GM19328 (cell line): ENCODE measurements around the gene BTBD6.

Experiments used
- ATAC-seq: cut with Tn5 transposase; IDR thresholded peaks from one replicate; pipeline ENCODE4 v1.9.1; 2021; ENCODE audit warnings: mild to moderate bottlenecking, moderate library complexity; ENCODE audit not compliant: unreplicated experiment

Gene BTBD6

DNA sequence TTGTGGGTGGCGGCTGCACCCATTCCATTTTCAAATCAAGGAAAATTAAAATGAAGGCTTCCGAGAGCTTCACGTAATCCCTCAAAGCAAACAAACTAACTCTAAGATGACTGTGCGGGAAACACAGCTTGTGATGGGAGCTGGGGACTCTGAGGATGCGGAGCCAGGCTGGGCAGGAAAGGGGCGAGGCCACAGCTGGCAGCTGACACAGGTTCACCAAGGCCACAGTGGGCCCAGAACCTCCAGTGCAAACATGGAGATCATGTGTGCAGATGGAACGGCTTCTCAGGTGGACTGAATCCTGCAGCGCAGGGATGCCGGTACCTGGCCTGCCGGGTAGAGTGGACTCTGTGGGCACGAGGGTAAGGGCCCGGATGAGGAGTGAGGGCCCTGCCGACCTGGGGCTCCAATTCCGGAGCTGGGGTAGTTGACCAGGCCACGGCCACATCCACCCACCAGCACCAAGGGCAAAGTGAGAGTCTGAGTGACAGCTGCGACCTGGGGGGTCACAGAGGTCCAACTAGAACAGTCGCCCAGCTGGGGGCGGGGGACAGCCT, 19.2 kb upstream of the BTBD6 start:
- no peak for ATAC-seq

GRCh38 chr14:105240811-105241576, 7.3 kb upstream of the BTBD6 start:
- no peak for ATAC-seq

DNA sequence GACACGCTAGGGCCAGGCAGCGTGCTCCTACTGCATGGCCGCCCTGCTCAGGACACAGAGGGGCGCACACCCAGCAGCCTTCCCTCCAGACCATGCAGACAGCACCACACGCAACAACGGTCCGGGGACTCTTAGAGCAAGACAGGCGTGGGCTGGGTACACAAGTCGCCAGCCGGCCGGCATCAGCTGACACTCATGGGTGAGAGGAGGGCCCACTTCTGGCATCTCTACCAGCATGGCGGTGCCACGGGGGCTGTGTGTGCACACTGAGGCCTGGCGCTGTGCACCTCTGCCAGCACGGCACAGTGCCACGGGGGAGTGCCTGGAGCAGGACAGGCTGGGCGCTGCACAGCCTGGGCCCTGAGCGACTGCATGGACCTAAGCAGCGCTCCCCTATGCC, 6.7 kb upstream of the BTBD6 start:
- ATAC-seq = no peak

DNA sequence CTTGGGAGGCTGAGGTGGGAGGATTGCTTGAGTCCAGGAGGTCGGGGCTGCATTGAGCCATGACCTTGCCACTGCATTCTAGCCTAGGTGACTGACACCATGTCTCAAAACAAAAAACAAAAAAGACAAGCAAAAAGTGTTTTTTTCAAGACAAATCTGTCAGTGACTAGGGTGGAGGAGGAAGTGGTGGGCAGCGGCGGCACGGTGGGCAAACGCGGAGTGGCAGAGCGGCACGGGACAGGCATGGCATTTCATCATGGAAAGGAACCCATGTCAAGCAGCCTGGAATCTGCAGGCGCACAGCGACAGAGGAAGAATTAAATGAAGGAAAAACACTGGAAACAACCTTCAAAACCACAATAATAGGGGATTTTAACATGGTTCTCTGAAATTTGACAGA, 4.0 kb upstream of the BTBD6 start:
- no peak for ATAC-seq

DNA sequence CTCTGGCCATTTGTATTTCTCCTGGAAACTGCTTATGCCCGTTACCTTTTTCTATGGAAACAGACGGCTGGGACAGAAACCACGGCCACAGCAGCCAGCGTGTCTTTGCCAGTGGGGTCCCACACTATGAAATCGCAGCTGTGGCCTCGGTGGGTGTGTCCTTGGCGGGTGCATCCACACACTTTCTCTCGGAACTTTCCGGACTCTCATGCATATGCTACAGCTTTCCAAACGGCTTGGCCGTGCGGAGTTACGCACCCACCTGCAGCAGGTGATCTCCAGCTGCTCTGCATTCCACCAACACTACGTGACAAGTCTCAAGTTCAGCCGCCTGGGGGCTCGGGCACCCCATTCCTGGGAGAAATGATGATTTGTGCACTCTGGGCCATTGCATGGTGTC, 1.3 kb upstream of the BTBD6 start:
- ATAC-seq = no peak

- peak; percentile 4 for ATAC-seq
Measured at GRCh38 chr14:105247715-105248367, 492 bp upstream of the BTBD6 start.

DNA sequence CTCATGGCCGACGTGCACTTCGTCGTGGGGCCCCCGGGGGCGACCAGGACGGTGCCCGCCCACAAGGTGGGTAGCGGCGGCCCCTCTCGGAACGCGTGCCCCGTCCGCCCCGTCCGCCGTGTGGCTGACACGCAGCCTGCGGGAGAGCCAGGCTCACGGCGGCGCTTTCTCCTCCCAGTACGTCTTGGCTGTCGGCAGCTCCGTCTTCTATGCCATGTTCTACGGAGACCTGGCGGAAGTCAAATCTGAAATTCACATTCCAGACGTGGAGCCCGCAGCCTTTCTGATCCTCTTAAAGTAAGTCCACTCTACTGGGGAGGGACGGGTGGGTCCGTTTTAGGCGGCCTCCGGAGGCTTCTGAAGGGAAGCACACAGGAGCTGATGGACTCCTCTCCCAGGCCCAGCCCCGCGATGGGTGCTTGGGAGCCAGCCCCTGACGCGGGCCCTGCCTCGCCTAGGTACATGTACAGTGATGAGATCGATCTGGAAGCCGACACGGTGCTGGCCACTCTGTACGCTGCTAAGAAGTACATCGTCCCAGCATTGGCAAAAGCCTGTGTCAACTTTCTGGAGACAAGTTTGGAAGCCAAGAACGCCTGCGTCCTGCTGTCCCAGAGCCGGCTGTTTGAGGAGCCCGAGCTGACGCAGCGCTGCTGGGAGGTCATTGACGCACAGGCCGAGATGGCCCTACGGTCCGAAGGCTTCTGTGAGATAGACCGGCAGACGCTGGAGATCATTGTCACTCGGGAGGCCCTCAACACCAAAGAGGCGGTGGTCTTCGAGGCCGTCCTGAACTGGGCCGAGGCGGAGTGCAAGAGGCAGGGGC, 1.1 kb downstream of the BTBD6 start:
- no peak for ATAC-seq

- no peak for ATAC-seq
Measured at GRCh38 chr14:105250008-105250366, 1.7 kb downstream of the BTBD6 start.

GRCh38 chr14:105250986-105251385, 2.7 kb downstream of the BTBD6 start:
- no peak for ATAC-seq

DNA sequence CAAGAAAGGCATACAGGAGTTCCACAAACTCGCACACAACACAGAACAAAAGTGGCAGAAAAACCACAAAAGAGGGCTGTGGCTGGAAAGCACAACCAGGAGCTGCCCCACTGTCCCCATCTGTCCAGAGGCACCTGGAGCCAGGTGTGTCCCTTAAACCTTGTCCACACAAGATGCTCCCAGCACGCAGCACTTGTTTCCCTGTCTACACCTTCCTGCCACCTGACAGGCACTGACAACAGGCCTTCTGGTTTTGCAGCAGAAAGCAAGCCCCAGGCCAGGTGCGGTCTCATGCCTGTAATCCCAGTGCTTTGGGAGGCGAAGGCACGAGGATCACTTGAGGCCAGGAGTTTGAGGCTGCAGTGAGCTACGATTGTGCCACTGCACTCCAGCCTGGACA, 3.6 kb downstream of the BTBD6 start:
- no peak for ATAC-seq

DNA sequence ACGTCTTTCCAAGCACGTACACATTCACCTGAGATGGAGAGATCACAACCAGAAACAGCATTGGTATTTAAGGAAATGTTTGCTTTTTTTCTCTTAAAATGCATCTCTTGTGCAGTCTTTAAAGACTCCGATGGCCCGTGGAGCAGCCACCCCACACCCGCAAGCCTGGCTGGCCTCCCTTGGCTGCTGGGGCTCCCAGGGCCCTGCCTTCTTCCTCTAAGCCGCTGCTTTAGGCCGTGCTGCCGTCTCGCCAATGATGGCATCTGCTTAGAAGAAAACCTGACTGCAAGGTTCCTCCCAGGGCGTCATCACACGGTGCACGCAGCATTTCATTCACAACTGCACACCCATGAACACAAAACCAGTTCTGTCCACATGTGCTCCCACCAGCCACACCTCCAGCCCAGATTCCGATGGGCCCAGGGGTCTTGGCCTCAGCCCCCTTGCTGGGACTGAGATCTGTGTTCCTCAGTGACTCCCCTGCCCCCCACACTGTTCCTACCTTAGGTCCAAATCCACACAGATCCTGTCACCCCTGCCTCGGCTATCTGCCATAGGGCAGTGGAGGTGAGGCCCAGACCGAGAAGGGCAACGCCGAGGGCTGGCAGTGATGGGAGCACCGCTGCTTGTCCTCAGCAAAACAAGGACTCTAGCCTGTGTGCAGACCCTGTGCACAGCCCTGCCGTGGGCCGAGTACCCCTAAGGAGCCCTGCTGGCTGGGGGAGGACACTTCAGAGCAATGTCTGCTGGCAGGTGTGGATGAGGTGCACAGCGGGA, 4.4 kb downstream of the BTBD6 start:
- no peak for ATAC-seq

DNA sequence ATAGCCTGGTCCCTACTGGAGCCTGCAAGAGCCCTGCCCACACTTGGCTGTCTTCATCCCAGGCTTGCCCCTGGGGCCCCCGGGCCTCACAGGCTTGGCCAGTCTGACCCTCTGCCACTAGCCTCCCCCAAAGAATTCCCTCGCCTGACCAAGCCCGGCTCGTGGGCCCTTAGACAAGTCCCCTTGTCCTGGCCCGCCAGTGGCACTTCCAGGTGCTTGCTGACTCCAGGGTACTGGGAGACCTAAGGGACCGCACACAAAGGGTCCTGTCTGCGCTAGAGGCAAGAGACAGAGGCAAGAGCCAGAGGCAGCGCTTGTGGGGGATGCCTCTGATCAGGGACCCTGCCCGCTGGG, 5.0 kb downstream of the BTBD6 start:
- no peak for ATAC-seq

DNA sequence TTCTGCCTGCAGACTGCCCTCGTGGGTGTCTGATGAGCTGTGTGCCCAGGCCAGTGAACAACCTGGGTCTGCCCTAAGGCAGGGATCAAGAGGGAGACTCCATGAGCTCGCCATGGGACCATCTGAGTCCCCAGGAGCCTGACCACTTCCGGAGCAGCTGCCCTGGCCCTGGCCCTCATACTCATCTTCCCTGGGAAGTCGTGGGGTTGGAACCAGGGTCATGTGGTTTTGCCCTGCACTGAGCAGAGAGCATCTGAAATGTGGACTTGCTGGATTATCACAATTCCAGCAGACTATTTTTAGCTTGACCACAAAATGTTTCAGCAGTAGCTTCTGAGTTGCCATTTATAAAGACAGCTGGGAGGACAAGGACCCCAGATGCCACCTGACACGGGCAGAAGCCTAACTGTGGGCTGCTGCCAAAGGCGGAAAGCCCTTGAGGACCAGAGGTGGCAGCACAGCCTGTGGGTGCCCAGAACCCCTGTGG, 6.7 kb downstream of the BTBD6 start:
- ATAC-seq = no peak

GRCh38 chr14:105256292-105256960, 8.1 kb downstream of the BTBD6 start:
- ATAC-seq = no peak

DNA sequence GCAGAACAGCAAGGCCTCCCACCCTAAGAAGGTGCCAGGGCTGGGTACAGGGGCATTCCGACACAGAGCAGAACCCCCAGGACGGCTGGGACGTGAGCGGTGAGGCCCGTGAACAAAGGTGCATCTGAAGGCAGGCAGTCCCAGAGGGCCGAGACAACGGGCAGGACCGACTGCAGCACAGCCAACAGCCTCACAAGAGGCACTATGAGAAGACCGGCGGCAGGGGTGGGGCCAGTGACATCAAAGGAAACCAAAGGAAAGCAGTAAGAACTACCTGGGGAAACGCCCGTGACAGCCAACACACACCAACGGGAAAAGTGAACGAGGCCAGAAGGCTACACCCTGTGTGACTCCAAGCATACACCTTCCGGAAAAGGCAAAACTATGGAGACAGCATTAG, 9.1 kb downstream of the BTBD6 start:
- no peak for ATAC-seq

- ATAC-seq = no peak
Measured at GRCh38 chr14:105258846-105259245, 10.5 kb downstream of the BTBD6 start.

DNA sequence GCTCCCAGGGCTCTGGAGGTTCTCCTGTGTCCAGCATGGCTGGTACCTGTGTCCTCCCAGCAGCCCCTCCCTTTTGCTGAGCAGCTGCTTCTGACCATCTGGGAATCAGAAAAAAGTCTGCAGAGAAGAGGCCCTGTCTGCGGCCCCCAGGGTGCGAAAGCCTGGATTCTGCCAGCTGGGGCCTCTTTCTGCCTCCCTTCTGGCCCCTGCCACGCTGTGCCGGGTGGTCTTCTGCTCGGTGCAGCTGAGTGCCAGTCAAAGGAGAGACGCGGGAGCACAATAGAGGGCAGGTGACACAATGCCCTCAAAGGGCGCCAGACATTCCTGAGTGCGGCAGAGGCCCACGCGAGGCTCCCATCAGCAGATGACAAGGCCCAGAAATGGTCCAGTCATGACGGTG, 12.6 kb downstream of the BTBD6 start:
- no peak for ATAC-seq

DNA sequence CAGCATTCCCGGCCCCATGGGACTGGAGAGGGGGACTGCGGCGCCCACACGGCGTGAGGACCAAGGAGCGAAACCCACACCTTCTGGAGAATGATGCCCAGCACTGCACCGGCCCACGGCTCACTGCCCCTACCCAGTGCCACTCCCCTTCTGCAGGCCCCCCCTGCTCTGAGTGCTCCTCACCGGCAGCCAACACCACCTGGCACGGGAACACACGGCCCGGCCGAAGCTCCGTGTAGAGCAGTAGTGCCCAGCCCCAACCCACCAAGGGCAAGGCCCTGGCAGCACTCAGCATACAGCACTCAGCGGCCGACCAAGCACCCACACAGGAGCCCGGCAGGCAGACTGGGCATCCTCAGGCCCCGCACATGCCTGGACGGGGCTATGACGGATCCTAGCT, 13.4 kb downstream of the BTBD6 start:
- ATAC-seq = no peak

DNA sequence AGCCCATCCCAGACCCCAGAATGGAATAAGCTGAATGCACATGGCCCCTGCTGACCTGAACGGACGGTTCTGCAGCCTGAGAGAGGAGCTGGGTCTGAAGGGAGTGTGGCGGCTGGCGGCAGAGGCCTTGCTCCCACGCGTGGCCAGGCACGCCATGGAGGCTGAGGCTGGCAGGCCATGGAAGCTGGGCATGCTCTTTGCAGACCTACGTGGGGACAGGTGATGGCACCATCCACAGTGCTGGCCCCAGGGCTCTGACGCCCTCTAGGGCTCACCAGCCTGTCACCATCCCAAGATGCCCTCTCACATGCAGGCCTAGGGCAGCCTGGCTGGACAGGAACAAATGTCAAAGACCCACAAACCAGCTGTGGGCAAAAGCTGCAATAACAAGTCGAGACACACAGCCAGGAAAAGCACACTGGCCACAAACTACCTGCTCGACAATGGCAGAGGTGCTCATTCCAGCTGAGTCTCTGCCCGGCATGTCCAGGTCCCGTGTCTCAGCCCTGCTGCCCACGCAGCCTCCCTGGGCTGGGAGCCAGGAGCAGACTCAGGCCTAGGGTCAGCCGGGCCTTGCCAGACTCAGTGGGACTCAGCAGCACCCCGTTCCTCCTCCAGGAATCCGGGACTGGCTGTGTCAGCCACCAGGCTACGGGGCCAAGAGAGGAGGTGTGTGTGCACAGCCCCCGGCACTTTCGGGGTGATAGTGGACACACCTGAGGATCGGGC, 19.7 kb downstream of the BTBD6 start:
- no peak for ATAC-seq
